Suppressor macrophage (primary cell): ENCODE data around the gene RBBP8.
"Not testable (repeated sequence)": the region's sequence is repeated elsewhere in the genome, so short reads cannot be mapped to it uniquely, and the experiment has no call there.

Source experiments
- DNase-seq, 4 experiments: peaks; one replicate each; pipeline ENCODE4 v3.0.0-alpha.2; 2020 to 2022
- total RNA-seq, 17 experiments: gene quantifications; one replicate each; lab custom pipeline; 2026; ENCODE audit warnings: mixed read lengths in 6 of 17, inconsistent platforms in 3 of 17; lab: John Stamatoyannopoulos, UW

Gene RBBP8
- 23.9 to 72.1 (median 35.4) reads per million in 17 experiments for total RNA-seq

- DNase-seq: peak; percentile 86 to 95 (median 92)
These were observed at the start of gene RBBP8 for GRCh38 chr18:22933206-22933965. RBBP8 (plus strand) TSS chr18:22933328; CDS start chr18:22936852, 3,524 bp downstream.

- no peak for DNase-seq
These were observed 49.3 kb upstream of the RBBP8 start for GRCh38 chr18:22883827-22884226.

GRCh38 chr18:22885694-22886093, 47.4 kb upstream of the RBBP8 start:
- DNase-seq: not testable (repeated sequence)

GRCh38 chr18:22899421-22899820, 33.7 kb upstream of the RBBP8 start:
- DNase-seq: no peak

- DNase-seq: no peak
These were observed 32.4 kb upstream of the RBBP8 start for GRCh38 chr18:22900558-22901238.

- no peak for DNase-seq
These were observed 31.0 kb upstream of the RBBP8 start for GRCh38 chr18:22902093-22902492.

- not testable (repeated sequence) for DNase-seq
These were observed 29.9 kb upstream of the RBBP8 start for GRCh38 chr18:22903248-22903647.

GRCh38 chr18:22912149-22912548, 21.0 kb upstream of the RBBP8 start:
- DNase-seq: no peak

GRCh38 chr18:22912835-22913234, 20.3 kb upstream of the RBBP8 start:
- DNase-seq: no peak

- no peak for DNase-seq
These were observed 19.3 kb upstream of the RBBP8 start for GRCh38 chr18:22913861-22914260.

- no peak for DNase-seq
These were observed 18.5 kb upstream of the RBBP8 start for GRCh38 chr18:22914633-22915032.

- DNase-seq: no peak
These were observed 17.8 kb upstream of the RBBP8 start for GRCh38 chr18:22915337-22915736.

- no peak for DNase-seq
These were observed 11.4 kb upstream of the RBBP8 start for GRCh38 chr18:22921772-22922171.

GRCh38 chr18:22924589-22924988, 8.5 kb upstream of the RBBP8 start:
- no peak for DNase-seq

- DNase-seq: no peak
These were observed 6.7 kb upstream of the RBBP8 start for GRCh38 chr18:22926454-22926853.

- DNase-seq: no peak
These were observed 4.8 kb upstream of the RBBP8 start for GRCh38 chr18:22928339-22928738.

GRCh38 chr18:22930089-22930713, 2.9 kb upstream of the RBBP8 start:
- DNase-seq: peak; percentile 74 to 87 (median 82)

- DNase-seq: peak in 2 of 4 experiments; percentile 16 to 36
These were observed 283 bp upstream of the RBBP8 start for GRCh38 chr18:22932885-22933205.

GRCh38 chr18:22933966-22934423, 867 bp downstream of the RBBP8 start:
- DNase-seq: peak in 1 of 4 experiments; percentile 2

GRCh38 chr18:22934789-22935188, 1.7 kb downstream of the RBBP8 start:
- DNase-seq: no peak

GRCh38 chr18:22935431-22935830, 2.3 kb downstream of the RBBP8 start:
- no peak for DNase-seq

GRCh38 chr18:22936515-22936914, 3.4 kb downstream of the RBBP8 start:
- no peak for DNase-seq

- no peak for DNase-seq
These were observed 6.5 kb downstream of the RBBP8 start for GRCh38 chr18:22939649-22940048.

- DNase-seq: no peak
These were observed 10.7 kb downstream of the RBBP8 start for GRCh38 chr18:22943847-22944246.
